Testis (tissue), 2 donors: ENCODE results near the gene ATG7.

Source experiments
- POLR2A ChIP-seq: fragments of 450-650 bp; IDR thresholded peaks from one replicate; pipeline ENCODE4 v1.6.1; 2017; ENCODE audit warnings: antibody characterized with exemption, mild to moderate bottlenecking, moderate library complexity
- TF ChIP-seq, protein P1 (sequence below), 3 experiments: fragments of 450-650 bp in 2 of 3; fragments of 200-600 bp in 1 of 3; sonication (generic) in 1 of 3; IDR thresholded peaks; one replicate each; pipeline ENCODE4 v1.5.1; 2016 to 2019; ENCODE audit warnings: antibody characterized with exemption in 3 of 3, mild to moderate bottlenecking in 2 of 3, moderate library complexity in 1 of 3

DNA sequence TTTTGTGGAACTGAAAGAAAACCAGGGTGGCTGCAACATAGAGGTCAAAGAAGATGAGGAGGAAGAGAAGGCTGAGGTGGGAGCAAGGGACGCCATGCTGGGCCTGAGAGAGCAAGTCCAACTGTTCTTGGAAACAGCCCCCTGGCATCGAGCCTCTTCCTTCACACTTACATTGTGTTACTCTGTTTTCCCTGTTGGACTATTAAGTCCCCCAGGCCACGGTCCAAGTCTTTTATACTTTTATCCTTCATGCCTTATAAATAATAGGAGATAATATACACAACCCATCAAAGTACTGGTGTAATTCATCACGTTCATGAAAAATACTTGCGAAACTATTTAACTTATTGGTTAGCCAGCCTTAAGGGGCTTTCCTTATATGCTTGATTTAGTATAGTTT is 79.3 kb downstream of the ATG7 start:
- TF ChIP-seq POLR2A: no peak
- TF ChIP-seq, protein P1, sequence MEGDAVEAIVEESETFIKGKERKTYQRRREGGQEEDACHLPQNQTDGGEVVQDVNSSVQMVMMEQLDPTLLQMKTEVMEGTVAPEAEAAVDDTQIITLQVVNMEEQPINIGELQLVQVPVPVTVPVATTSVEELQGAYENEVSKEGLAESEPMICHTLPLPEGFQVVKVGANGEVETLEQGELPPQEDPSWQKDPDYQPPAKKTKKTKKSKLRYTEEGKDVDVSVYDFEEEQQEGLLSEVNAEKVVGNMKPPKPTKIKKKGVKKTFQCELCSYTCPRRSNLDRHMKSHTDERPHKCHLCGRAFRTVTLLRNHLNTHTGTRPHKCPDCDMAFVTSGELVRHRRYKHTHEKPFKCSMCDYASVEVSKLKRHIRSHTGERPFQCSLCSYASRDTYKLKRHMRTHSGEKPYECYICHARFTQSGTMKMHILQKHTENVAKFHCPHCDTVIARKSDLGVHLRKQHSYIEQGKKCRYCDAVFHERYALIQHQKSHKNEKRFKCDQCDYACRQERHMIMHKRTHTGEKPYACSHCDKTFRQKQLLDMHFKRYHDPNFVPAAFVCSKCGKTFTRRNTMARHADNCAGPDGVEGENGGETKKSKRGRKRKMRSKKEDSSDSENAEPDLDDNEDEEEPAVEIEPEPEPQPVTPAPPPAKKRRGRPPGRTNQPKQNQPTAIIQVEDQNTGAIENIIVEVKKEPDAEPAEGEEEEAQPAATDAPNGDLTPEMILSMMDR (IDR thresholded peaks at IDR 0.05): no peak
